NT2/D1 (cell line): ENCODE results near the gene ZSWIM5.
"Not testable (repeated sequence)": the region's sequence is repeated elsewhere in the genome, so short reads cannot be mapped to it uniquely, and the experiment has no call there.

Experiments
- SUZ12 ChIP-seq: IDR thresholded peaks from 2 replicates; pipeline ENCODE4 v1.6.1; 2011; ENCODE audit not compliant: insufficient read length, insufficient read depth; ENCODE audit errors: extremely low read depth
- ZNF274 ChIP-seq: IDR thresholded peaks from 2 replicates; pipeline ENCODE4 v1.6.1; 2011; ENCODE audit warnings: mild to moderate bottlenecking, low read depth, low read length

GRCh38 chr1:45106156-45106545 is 100.3 kb downstream of the ZSWIM5 start:
- not testable (repeated sequence) for TF ChIP-seq ZNF274, SUZ12
